Caki2 (cell line): ENCODE measurements around the gene CD1B. TPM values are rescaled to one million over a fixed set of nuclear protein-coding genes. Genes with fewer than 3 reads are reported as not detected.

Experiments
- total RNA-seq: library from RNA; depleted of rRNA; stranded (reverse); fragments of >200 nt; shearing (Covaris generic); gene quantifications from 2 replicates; pipeline ENCODE4 v1.2.3, GENCODE V29; 2014; ENCODE audit warnings: low replicate concordance; rRNA removed

The CD1B gene
- total RNA-seq, 1 experiment from 2014 or later: not detected

Other genes with a start within 250 kb of the CD1B start
- 0.06 and 0.07 TPM in 2 replicates for gene CD1D, start 150.6 kb downstream of the CD1B start, total RNA-seq
- not detected in 2 replicates for gene CD1A, start 77.1 kb downstream of the CD1B start, total RNA-seq
- gene CD1C, start 41.6 kb downstream of the CD1B start, total RNA-seq: not detected in 2 replicates
- gene CD1E, start 22.4 kb upstream of the CD1B start, total RNA-seq: not detected in 2 replicates
- not detected in 2 replicates for gene OR10T2, start 67.9 kb upstream of the CD1B start, total RNA-seq
- gene OR10K2, start 94.7 kb upstream of the CD1B start, total RNA-seq: not detected in 2 replicates
- not detected in 2 replicates for gene OR10K1, start 130.3 kb upstream of the CD1B start, total RNA-seq
- gene OR10R2, start 140.7 kb upstream of the CD1B start, total RNA-seq: not detected in 2 replicates
- not detected in 2 replicates for gene OR6Y1, start 222.9 kb upstream of the CD1B start, total RNA-seq
- not detected in 2 replicates for gene OR6P1, start 239.0 kb upstream of the CD1B start, total RNA-seq
- not detected in 2 replicates for gene OR10X1, start 248.4 kb upstream of the CD1B start, total RNA-seq